HFF-Myc (cell line): ENCODE measurements around the gene LRRC15.

Source experiments
- DNase-seq: peaks from one replicate; pipeline ENCODE4 v3.0.0-alpha.2; 2011; ENCODE audit warnings: low read depth; ENCODE audit errors: extremely low read depth
- H3K4me3 ChIP-seq: replicated peaks from 2 replicates; pipeline ENCODE4 v1.5.1; 2011; ENCODE audit warnings: low read depth, mild to moderate bottlenecking, control low read depth, low read length
- TF ChIP-seq, protein P1 (sequence below): IDR thresholded peaks from 2 replicates; pipeline ENCODE4 v1.5.1; 2012; ENCODE audit warnings: mild to moderate bottlenecking, low read depth, low read length, control low read depth; ENCODE audit errors: missing control alignments

LRRC15 gene

DNA sequence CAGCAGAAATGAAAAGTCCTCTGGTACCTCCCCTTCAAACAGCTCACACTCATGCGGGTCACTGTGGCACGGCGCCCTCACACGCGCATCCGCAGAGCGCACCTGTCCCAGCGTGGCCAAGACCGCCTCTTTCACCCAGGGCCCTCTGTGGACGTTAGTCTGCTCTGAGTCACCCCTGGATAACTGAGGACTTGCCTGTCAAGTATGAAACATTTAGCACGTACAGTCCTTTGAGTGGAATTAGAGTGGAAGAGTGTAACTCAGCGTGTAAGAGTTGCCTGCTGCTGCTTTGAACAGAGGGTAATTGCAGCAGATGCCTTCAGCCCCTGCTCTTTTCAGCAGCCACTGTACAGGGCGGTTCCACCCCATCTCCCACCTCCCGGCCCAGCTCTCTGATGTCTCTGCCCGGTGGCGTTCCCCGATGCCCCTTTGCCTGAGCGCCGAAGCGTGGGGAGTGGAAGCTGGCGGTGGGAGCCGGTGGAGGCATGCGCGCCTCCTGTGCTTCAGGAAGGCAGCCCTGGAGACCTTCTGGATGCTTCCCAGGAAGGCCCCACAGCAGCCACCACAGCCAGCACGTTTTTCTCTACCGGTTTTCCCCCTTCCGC is 41.4 kb downstream of the LRRC15 start:
- DNase-seq: no peak
- TF ChIP-seq, protein P1, sequence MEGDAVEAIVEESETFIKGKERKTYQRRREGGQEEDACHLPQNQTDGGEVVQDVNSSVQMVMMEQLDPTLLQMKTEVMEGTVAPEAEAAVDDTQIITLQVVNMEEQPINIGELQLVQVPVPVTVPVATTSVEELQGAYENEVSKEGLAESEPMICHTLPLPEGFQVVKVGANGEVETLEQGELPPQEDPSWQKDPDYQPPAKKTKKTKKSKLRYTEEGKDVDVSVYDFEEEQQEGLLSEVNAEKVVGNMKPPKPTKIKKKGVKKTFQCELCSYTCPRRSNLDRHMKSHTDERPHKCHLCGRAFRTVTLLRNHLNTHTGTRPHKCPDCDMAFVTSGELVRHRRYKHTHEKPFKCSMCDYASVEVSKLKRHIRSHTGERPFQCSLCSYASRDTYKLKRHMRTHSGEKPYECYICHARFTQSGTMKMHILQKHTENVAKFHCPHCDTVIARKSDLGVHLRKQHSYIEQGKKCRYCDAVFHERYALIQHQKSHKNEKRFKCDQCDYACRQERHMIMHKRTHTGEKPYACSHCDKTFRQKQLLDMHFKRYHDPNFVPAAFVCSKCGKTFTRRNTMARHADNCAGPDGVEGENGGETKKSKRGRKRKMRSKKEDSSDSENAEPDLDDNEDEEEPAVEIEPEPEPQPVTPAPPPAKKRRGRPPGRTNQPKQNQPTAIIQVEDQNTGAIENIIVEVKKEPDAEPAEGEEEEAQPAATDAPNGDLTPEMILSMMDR: no peak
- no peak overlapping the region for H3K4me3 ChIP-seq

DNA sequence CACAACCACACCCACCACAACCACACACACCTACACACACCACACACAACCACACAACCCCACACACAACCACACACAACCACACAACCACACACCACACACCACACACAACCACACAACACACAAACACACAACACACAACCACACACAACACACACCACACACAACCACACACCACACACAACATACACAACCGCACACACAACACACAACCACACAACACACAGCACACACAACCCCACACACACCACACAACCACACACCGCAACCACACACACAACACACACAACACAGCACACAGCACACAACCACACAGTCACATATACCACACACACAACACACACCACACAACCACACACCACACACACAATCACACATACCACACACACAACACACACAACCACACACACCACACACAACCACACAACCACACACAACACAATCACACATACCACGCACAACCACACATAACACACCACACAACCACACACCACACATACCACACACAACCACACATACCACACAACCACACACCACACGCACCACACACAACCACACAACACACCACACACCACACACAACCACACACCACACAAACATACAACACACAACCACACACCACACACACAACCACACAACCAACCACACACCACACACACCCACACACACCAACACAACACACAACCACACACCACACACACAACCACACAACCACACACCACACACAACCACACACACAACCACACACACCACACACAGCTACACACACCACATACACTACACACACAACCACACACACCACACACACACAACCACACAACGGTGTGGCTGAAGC is 42.1 kb downstream of the LRRC15 start:
- TF ChIP-seq, protein P1: no peak
- H3K4me3 ChIP-seq: no peak overlapping the region

DNA sequence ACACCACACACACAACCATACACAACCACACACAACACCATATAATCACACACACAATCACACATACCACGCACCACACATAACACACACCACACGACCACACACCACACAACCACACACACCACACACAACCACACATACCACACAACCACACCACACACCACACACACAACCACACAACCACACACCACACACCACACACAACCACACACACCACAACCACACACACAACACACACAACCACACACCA is 42.6 kb downstream of the LRRC15 start:
- DNase-seq: no peak
- H3K4me3 ChIP-seq: no peak overlapping the region
- TF ChIP-seq, protein P1: no peak

More for the DNA sequence above, 42.1 kb downstream of the LRRC15 start:
- no peak for DNase-seq

DNA sequence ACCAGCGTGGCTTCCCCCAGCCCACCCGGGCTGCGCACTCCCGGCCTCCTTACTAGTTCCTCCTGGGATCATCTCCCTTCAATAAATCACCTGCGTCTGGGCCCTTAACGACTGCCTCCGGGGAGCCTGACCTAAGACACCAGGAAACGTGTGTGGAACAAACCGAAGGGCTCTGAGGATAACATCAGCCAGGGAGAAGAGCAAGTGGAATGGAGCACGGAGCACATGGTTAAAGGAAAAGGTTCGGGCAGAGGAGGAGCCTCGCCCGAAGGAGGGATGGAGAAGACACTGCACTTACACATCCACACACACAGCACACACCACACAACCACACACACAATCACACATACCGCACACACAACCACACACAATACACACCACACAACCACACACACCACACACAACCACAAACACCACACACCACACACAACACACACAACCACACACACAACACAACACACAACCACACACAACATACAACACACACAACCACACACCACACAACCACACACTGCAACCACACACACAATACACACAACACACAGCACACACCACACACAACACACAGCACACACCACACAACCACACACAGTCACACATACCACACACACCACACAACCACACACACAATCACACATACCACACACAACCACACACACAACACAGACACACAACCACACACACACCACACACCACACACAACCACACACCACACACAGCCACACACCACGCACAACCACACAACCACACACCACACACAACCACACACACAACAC is 43.2 kb downstream of the LRRC15 start:
- DNase-seq: no peak
- no peak overlapping the region for H3K4me3 ChIP-seq
- TF ChIP-seq, protein P1: no peak

DNA sequence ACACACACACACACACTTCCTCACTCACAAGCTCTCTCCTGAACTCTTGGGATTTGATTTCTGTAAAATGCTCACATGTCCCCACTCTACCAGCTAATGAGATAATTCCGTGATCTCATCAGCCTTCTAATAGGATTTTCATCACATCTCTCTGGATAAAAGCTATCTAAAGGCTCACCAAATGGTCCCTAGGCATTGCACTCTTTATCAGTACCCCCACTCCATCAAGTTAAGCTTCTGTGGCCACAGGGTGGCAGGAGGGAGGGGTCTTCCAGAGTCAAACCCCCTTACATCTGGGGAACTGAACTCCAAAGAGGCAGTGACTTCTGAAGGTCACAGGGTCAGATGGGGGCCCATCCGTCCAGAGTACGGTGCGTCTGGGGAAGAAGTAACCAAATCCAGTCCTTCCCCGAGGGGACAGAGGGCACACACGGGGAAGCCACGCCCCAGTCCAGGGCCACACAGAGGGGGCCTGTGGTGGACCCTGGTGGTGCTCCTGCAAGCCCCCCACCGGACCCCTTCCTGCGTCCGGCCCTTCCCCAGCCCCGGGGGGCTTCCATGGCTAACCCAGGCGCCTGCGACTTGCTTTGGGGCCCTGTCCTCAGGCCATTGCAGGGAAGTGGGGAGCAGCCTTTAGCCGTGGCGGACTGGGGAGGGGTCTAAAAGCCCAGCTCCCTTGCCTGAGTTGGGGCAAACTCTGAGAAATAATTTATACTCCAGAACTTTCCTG is 44.0 kb downstream of the LRRC15 start:
- no peak for DNase-seq
- H3K4me3 ChIP-seq: no peak overlapping the region
- TF ChIP-seq, protein P1: no peak

DNA sequence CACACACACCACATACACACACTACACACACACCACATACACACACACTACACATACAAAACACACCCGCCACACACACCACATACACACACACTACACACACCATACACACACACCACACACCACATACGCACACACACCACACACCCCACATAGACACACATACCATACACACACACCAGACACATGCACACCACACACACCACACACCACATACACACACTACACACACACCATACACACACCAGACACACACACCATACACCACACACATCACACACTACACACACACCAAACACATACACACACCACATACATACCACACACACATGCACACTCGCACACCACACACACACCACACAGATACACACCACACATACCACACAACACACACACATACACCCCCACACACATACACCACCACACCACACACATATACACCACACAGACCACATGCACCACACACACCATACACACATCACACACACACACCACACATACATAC is 44.7 kb downstream of the LRRC15 start:
- H3K4me3 ChIP-seq: no peak overlapping the region
- TF ChIP-seq, protein P1: no peak
- DNase-seq: no peak
